Activated B cell treated with CpG ODN at 0.5 μM for 24 hours (primary cell): ENCODE data around the gene SASH3. TPM values are rescaled to one million over a fixed set of nuclear protein-coding genes. Genes with fewer than 3 reads are reported as not detected.
A peak's percentile ranks its signal among the peaks of the same experiment; 100 is the strongest.

Experiments
- ATAC-seq: fragments of 200-7000 bp; cut with Tn5 transposase; one replicate; pipeline ENCODE4 v1.10.0; 2021; ENCODE audit warnings: low read depth, mild to moderate bottlenecking, moderate library complexity
- CTCF ChIA-PET: fragments of 350-600 bp; sonication (Branson Sonifier 250); formaldehyde crosslinking; loops from one replicate; lab custom pipeline; 2021; ENCODE audit warnings: antibody characterized with exemption; lab: Charles Lee
- POLR2A ChIA-PET: fragments of 350-600 bp; sonication (Branson Sonifier 250); formaldehyde crosslinking; loops from one replicate; lab custom pipeline; 2021; ENCODE audit warnings: antibody characterized with exemption; lab: Charles Lee
- DNase-seq: peaks from one replicate; pipeline ENCODE4 v3.0.0; 2022
- H3K27ac Mint-ChIP-seq: one replicate; pipeline ENCODE4 v1.8.0; 2020; ENCODE audit warnings: mixed read lengths
- H3K27me3 Mint-ChIP-seq: one replicate; pipeline ENCODE4 v1.8.0; 2021; ENCODE audit warnings: mixed read lengths
- H3K36me3 Mint-ChIP-seq: one replicate; pipeline ENCODE4 v1.8.0; 2021; ENCODE audit warnings: low read depth, mixed read lengths
- H3K4me1 Mint-ChIP-seq: one replicate; pipeline ENCODE4 v1.8.0; 2021; ENCODE audit warnings: mixed read lengths
- H3K4me3 Mint-ChIP-seq: one replicate; pipeline ENCODE4 v1.8.0; 2020; ENCODE audit warnings: mild to moderate bottlenecking, mixed read lengths
- H3K9me3 Mint-ChIP-seq: one replicate; pipeline ENCODE4 v1.8.0; 2020; ENCODE audit warnings: mixed read lengths
- CTCF ChIP-seq: fragments of 200-600 bp; IDR thresholded peaks from one replicate; pipeline ENCODE4 v1.8.0; 2022; ENCODE audit warnings: antibody characterized with exemption, mild to moderate bottlenecking
- intact Hi-C: fragments of 100-400 bp; cut with micrococcal nuclease; formaldehyde crosslinking; loops from one replicate; pipeline ENCODE4 v1.15.1; 2024
- total RNA-seq: library from RNA; stranded (reverse); gene quantifications from 2 replicates; pipeline ENCODE4 v1.2.3, GENCODE V29; 2022

Gene SASH3
- total RNA-seq, 1 donor from 2014 or later, result 209 TPM

GRCh38 chrX:129782706-129783105, 3.0 kb downstream of the SASH3 start:
- no peak for ATAC-seq
- TF ChIP-seq CTCF, result no peak
- Mint-ChIP-seq H3K27ac (peak overlapping the region; percentile 96), H3K4me1 (peaks cover 76% of the 10 kb centered on the region), H3K9me3 (no peaks in the 10 kb centered on the region), H3K27me3 (no peaks in the 10 kb centered on the region), H3K36me3 (peaks cover 58% of the 10 kb centered on the region), H3K4me3 (peak overlapping the region; percentile 93)
- no peak for DNase-seq
- ChIA-PET POLR2A (interaction anchor here (0.8 to 18.0 kb wide), 5 partner anchors 13 to 48 kb away, joined by 3 to 261 read pairs (median 48); partner anchors contain the start of gene XPNPEP2), CTCF (interaction anchor here (2.0 kb wide), 1 partner anchor 10 kb away, joined by 7 read pairs; no protein-coding TSS in a partner anchor)
- intact Hi-C loops, result loop anchor here (5.0 kb wide), 1 partner anchor 60 kb away; the partner anchor contains the start of gene ZDHHC9

GRCh38 chrX:129783291-129783713, 3.6 kb downstream of the SASH3 start:
- Mint-ChIP-seq H3K9me3 (no peaks in the 10 kb centered on the region), H3K36me3 (peaks cover 60% of the 10 kb centered on the region), H3K27me3 (no peaks in the 10 kb centered on the region), H3K4me3 (peak overlapping the region; percentile 93), H3K27ac (peak overlapping the region; percentile 96), H3K4me1 (peaks cover 71% of the 10 kb centered on the region)
- ATAC-seq, result no peak
- POLR2A ChIA-PET, result interaction anchor here (0.7 to 18.0 kb wide), 7 partner anchors 13 to 106 kb away, joined by 3 to 261 read pairs (median 6); partner anchors contain the start of gene XPNPEP2
- DNase-seq, result no peak
- TF ChIP-seq CTCF, result no peak
- intact Hi-C loops, result loop anchor here (5.0 kb wide), 1 partner anchor 59 kb away; the partner anchor contains the start of gene ZDHHC9
- CTCF ChIA-PET, result interaction anchor here (0.7 to 1.1 kb wide), 2 partner anchors 11 to 46 kb away, joined by 3 read pairs; no protein-coding TSS in a partner anchor

GRCh38 chrX:129784371-129784770, 4.6 kb downstream of the SASH3 start:
- ChIA-PET CTCF (interaction anchor here (1.2 kb wide), 1 partner anchor 38 kb away, joined by 3 read pairs; no protein-coding TSS in a partner anchor), POLR2A (interaction anchor here (0.7 to 5.2 kb wide), 5 partner anchors 8 to 377 kb away, joined by 3 to 167 read pairs (median 6); no protein-coding TSS in a partner anchor)
- Mint-ChIP-seq H3K27me3 (no peaks in the 10 kb centered on the region), H3K9me3 (no peaks in the 10 kb centered on the region), H3K36me3 (peaks cover 68% of the 10 kb centered on the region), H3K4me3 (peak overlapping the region; percentile 53), H3K27ac (peak overlapping the region; percentile 96), H3K4me1 (peaks cover 68% of the 10 kb centered on the region)
- TF ChIP-seq CTCF, result no peak
- intact Hi-C loops, result loop anchor here (5.0 kb wide), 1 partner anchor 58 kb away; the partner anchor contains the start of gene ZDHHC9
- no peak for ATAC-seq
- no peak for DNase-seq

- H3K4me3 Mint-ChIP-seq, result peak overlapping the region; percentile 77
- H3K9me3 Mint-ChIP-seq, result no peaks in the 10 kb centered on the region
- DNase-seq (no peak), ATAC-seq (no peak)
- POLR2A ChIA-PET, result interaction anchor here (0.5 to 1.8 kb wide), 5 partner anchors 9 to 13 kb away, joined by 3 to 11 read pairs (median 4); no protein-coding TSS in a partner anchor
- H3K4me1 Mint-ChIP-seq, result peaks cover 64% of the 10 kb centered on the region
- H3K27ac Mint-ChIP-seq, result peak overlapping the region; percentile 85
- CTCF ChIA-PET, result interaction anchor here (1.2 kb wide), 1 partner anchor 37 kb away, joined by 3 read pairs; no protein-coding TSS in a partner anchor
- TF ChIP-seq CTCF, result no peak
- H3K36me3 Mint-ChIP-seq, result peaks cover 70% of the 10 kb centered on the region
- H3K27me3 Mint-ChIP-seq, result no peaks in the 10 kb centered on the region
- intact Hi-C loops, result no loop called here
These were observed 5.6 kb downstream of the SASH3 start for GRCh38 chrX:129785160-129785947.
